Measurements from ENCODE around the gene SDR42E1. TPM values are rescaled to one million over a fixed set of nuclear protein-coding genes. Genes with fewer than 3 reads are reported as not detected.

SDR42E1 gene
- total RNA-seq, 2 donors from 2014 or later = 6.1 to 12.6 TPM

DNA sequence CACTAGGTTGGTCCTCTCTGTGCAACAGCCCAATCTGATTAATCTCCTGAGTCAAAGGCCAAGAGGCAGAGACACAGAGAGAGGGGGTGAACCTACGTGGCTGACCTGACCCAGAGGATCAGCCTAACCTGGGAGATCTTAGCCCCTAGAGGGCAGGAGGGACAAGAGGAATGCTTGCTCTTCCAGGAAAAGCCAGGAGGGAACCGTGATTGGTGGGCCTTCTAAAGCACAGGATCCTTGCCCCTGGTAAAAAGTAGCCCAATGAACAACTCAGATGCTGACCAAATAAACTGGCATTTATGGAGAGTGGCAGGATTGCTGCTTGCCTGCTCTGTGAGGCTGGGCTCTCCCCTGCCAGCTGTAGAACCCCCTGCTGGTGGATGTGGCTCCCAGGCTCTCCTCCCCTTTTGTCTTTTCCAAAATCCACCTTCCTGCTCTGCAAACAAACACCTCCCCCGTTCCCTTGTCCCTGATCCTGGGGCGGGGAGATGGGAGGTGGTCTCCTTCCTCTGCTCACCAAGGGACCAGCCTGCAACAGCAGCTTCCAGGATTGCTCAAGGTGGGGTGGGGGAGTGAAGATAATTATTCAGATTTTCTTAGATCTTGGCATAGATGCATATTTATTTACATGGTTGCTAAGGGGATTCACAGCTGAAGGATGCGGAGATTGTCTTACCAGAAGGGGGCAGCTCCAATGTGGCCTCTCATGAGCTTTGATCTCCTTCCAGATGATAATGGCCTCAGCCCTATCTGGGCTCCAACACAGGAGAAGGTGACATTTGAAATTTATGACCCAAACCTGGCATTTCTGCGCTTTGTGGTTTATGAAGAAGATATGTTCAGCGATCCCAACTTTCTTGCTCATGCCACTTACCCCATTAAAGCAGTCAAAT is 71.9 kb downstream of the SDR42E1 start:
- H3K9me3 Mint-ChIP-seq = no peaks in the 10 kb centered on the region
- peaks cover 9% of the 10 kb centered on the region for H3K36me3 Mint-ChIP-seq
- peaks cover 0 to 8% of the 10 kb centered on the region in 2 donors for H3K4me1 Mint-ChIP-seq (ENCODE audit: low read depth in 2 of 2)
- no peak overlapping the region for H3K27ac Mint-ChIP-seq
- ATAC-seq (no peak), DNase-seq (ENCODE audit: low spot score) (no peak)
- H3K27me3 Mint-ChIP-seq = no peaks in the 10 kb centered on the region
- no peak overlapping the region for H3K4me3 Mint-ChIP-seq

Other genes starting within 250 kb of the SDR42E1 start
- 100 to 1,000 TPM in 1 of 2 donors, 10 to 100 TPM in 1; 73.4 to 101 TPM for gene PLCG2, start 232.2 kb downstream of the SDR42E1 start, total RNA-seq
- not detected for gene HSD17B2, start 23.8 kb upstream of the SDR42E1 start, total RNA-seq
- 10 to 100 TPM; 38.2 to 44.5 TPM for gene MPHOSPH6, start 158.8 kb upstream of the SDR42E1 start, total RNA-seq

Measured in natural killer cell treated with Interleukin-12 subunit alpha and Interleukin-12 subunit beta and Interleukin-15 and Interleukin-18, amount 100 ng/mL, for 72 hours (primary cell).